ENCODE data around the gene HSPB6. TPM values are rescaled to one million over a fixed set of nuclear protein-coding genes. Genes with fewer than 3 reads are reported as not detected.

Gene HSPB6
- total RNA-seq, 1 donor from 2014 or later, result not detected

DNA sequence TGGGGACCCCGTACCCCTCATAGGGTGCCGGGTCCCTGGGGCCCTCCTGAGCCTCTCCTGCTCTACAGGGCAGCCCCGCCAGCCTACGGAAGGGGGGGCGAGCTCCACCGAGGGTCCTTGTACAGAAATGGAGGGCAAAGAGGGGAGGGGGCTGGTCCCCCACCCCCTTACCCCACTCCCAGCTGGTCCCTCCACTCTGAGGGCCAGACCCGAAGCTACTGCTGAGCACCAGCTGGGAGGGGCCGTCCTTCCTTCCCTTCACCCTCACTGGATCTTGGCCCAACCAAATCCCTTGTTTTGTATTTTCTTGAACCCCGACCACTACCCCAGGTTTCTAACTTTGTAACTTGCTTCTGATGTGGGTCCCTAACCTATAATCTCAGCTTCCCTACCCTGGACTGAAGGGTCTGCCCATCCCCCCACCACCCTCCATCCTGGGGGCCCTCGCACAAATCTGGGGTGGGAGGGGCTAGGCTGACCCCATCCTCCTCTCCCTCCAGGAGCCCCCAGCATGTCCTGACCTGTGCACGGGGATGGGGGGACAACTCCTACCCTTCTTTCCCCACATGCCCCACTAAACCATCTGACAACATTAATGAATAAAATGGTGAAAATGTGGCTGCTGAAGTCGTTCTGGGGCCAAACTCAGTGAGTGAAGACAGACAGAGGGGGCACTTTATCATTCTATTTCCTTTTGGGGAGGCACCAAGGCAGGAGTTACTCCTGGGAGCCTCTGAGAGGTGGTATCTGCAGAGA lies 31.6 kb upstream of the HSPB6 start:
- TF ChIP-seq, protein P1, sequence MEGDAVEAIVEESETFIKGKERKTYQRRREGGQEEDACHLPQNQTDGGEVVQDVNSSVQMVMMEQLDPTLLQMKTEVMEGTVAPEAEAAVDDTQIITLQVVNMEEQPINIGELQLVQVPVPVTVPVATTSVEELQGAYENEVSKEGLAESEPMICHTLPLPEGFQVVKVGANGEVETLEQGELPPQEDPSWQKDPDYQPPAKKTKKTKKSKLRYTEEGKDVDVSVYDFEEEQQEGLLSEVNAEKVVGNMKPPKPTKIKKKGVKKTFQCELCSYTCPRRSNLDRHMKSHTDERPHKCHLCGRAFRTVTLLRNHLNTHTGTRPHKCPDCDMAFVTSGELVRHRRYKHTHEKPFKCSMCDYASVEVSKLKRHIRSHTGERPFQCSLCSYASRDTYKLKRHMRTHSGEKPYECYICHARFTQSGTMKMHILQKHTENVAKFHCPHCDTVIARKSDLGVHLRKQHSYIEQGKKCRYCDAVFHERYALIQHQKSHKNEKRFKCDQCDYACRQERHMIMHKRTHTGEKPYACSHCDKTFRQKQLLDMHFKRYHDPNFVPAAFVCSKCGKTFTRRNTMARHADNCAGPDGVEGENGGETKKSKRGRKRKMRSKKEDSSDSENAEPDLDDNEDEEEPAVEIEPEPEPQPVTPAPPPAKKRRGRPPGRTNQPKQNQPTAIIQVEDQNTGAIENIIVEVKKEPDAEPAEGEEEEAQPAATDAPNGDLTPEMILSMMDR (IDR thresholded peaks at IDR 0.05; ENCODE audit: unreplicated experiment), result no peak
- Mint-ChIP-seq H3K27me3 (ENCODE audit: unreplicated experiment) (peaks cover 12% of the 10 kb centered on the region), H3K27ac (ENCODE audit: unreplicated experiment) (peak overlapping the region; percentile 20), H3K36me3 (ENCODE audit: low read depth, unreplicated experiment) (no peaks in the 10 kb centered on the region), H3K4me1 (ENCODE audit: unreplicated experiment) (peaks cover under 1% of the 10 kb centered on the region), H3K9me3 (ENCODE audit: unreplicated experiment) (no peaks in the 10 kb centered on the region), H3K4me3 (ENCODE audit: unreplicated experiment) (no peak overlapping the region)
- no peak for DNase-seq (ENCODE audit: low spot score)

DNA sequence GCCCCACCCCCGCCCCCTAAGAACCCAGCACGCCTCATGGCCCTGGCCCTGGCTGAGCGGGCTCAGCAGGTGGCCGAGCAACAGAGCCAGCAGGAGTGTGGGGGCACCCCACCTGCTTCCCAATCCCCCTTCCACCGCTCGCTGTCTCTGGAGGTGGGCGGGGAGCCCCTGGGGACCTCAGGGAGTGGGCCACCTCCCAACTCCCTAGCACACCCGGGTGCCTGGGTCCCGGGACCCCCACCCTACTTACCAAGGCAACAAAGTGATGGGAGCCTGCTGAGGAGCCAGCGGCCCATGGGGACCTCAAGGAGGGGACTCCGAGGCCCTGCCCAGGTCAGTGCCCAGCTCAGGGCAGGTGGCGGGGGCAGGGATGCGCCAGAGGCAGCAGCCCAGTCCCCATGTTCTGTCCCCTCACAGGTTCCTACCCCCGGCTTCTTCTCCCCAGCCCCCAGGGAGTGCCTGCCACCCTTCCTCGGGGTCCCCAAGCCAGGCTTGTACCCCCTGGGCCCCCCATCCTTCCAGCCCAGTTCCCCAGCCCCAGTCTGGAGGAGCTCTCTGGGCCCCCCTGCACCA lies 30.5 kb upstream of the HSPB6 start:
- H3K4me1 Mint-ChIP-seq (ENCODE audit: unreplicated experiment), result peaks cover 4% of the 10 kb centered on the region
- H3K27me3 Mint-ChIP-seq (ENCODE audit: unreplicated experiment), result peaks cover 13% of the 10 kb centered on the region
- no peak for DNase-seq (ENCODE audit: low spot score)
- peaks cover 7% of the 10 kb centered on the region for H3K36me3 Mint-ChIP-seq (ENCODE audit: low read depth, unreplicated experiment)
- H3K9me3 Mint-ChIP-seq (ENCODE audit: unreplicated experiment), result no peaks in the 10 kb centered on the region
- H3K4me3 Mint-ChIP-seq (ENCODE audit: unreplicated experiment), result no peak overlapping the region
- no peak overlapping the region for H3K27ac Mint-ChIP-seq (ENCODE audit: unreplicated experiment)
- TF ChIP-seq, protein P1 (IDR thresholded peaks at IDR 0.05; ENCODE audit: unreplicated experiment), result no peak

DNA sequence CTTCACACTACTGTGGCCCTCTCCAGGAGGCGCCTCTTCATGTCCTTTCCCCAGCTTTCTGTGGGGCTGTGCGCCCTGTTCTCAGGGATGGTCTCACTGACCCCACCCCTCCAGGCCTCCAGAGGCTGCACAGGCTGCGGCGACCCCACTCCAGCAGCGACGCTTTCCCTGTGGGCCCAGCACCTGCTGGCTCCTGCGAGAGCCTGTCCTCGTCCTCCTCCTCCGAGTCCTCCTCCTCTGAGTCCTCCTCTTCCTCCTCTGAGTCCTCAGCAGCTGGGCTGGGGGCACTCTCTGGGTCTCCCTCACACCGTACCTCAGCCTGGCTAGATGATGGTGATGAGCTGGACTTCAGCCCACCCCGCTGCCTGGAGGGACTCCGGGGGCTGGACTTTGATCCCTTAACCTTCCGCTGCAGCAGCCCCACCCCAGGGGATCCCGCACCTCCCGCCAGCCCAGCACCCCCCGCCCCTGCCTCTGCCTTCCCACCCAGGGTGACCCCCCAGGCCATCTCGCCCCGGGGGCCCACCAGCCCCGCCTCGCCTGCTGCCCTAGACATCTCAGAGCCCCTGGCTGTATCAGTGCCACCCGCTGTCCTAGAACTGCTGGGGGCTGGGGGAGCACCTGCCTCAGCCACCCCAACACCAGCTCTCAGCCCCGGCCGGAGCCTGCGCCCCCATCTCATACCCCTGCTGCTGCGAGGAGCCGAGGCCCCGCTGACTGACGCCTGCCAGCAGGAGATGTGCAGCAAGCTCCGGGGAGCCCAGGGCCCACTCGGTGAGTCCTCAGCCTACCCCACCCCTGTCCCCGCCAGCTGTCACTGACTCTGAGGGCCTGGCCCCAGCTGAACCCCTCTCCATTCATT lies 29.7 kb upstream of the HSPB6 start:
- no peaks in the 10 kb centered on the region for H3K9me3 Mint-ChIP-seq (ENCODE audit: unreplicated experiment)
- peaks cover 4% of the 10 kb centered on the region for H3K4me1 Mint-ChIP-seq (ENCODE audit: unreplicated experiment)
- H3K27ac Mint-ChIP-seq (ENCODE audit: unreplicated experiment), result no peak overlapping the region
- peaks cover 13% of the 10 kb centered on the region for H3K27me3 Mint-ChIP-seq (ENCODE audit: unreplicated experiment)
- TF ChIP-seq, protein P1 (IDR thresholded peaks at IDR 0.05; ENCODE audit: unreplicated experiment), result no peak
- no peak for DNase-seq (ENCODE audit: low spot score)
- peaks cover 7% of the 10 kb centered on the region for H3K36me3 Mint-ChIP-seq (ENCODE audit: low read depth, unreplicated experiment)
- H3K4me3 Mint-ChIP-seq (ENCODE audit: unreplicated experiment), result no peak overlapping the region

DNA sequence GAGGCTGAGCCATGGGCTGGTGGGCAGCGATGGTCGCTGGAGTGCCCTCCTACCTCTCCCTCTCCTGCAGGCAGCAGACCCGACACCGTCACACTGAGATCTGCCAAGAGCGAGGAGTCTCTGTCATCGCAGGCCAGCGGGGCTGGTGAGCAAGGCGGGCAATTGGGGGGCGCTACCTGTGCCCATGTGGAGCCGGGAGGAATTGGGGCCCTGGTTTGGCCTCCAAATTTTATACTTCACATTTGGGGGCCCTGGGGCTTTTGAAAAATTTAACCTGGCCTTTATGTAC lies 28.5 kb upstream of the HSPB6 start:
- H3K27ac Mint-ChIP-seq (ENCODE audit: unreplicated experiment), result no peak overlapping the region
- peaks cover 17% of the 10 kb centered on the region for H3K27me3 Mint-ChIP-seq (ENCODE audit: unreplicated experiment)
- TF ChIP-seq, protein P1 (IDR thresholded peaks at IDR 0.05; ENCODE audit: unreplicated experiment), result no peak
- peaks cover 7% of the 10 kb centered on the region for H3K36me3 Mint-ChIP-seq (ENCODE audit: low read depth, unreplicated experiment)
- H3K9me3 Mint-ChIP-seq (ENCODE audit: unreplicated experiment), result no peaks in the 10 kb centered on the region
- no peak overlapping the region for H3K4me3 Mint-ChIP-seq (ENCODE audit: unreplicated experiment)
- DNase-seq (ENCODE audit: low spot score), result no peak
- peaks cover 4% of the 10 kb centered on the region for H3K4me1 Mint-ChIP-seq (ENCODE audit: unreplicated experiment)

Measured in endothelial cell (in vitro differentiated cells).